Choroid plexus epithelial cell (primary cell): ENCODE measurements around the gene PHACTR1.

Experiments
- DNase-seq: peaks from one replicate; pipeline ENCODE4 v3.0.0-alpha.2; 2010; ENCODE audit warnings: low read depth
- H3K4me3 ChIP-seq: 2 replicates; pipeline ENCODE4 v1.5.1; 2011; ENCODE audit warnings: low read depth, mild to moderate bottlenecking, control low read depth, low read length, moderate library complexity
- CTCF ChIP-seq: conservative IDR thresholded peaks from 2 replicates; pipeline ENCODE4 v1.5.1; 2011; ENCODE audit warnings: low read depth, mild to moderate bottlenecking, control low read depth, inconsistent platforms, low read length, moderate library complexity

Gene PHACTR1

DNA sequence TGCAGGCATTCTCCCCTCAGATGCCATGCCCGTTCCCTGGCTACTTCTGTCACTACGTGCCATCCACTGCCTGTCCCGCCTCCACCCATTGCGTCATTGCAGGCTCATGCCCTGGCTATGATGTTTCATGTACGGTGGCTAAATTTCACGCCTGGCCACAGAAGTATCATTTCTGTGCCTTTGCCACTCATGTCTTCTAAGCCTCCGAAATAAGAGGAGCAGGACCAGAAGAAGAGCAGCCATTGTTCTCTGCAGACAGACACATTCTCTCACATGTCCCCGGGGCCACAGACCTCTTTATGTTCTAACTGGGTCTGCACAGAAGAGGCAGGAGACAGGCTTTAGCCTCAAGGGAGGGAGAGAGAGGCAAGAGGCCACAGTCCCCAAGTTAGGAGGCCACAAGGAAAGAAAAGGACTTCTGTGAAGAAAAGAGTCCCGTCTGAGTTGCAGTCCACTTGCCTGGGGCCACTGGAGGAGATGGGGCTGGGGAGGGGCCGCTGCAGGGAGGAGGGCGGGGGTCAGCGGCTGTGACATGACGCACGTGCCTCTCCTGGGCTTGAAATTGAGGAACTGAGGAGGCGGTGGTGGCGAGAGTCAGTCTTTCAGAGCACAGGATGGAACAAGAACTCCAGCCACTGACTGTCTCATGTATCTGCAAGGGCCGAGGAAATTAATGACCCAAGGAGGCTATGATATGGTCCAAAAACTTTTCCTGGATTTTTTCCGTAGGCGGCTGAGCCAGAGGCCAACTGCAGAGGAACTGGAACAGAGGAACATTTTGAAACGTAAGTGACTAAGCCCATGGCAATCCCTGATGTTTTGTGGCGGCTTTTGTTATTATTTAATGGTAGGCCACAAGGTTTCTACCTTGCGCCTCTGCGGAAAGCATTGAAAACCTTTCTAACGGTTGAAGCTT, 555.8 kb downstream of the PHACTR1 start:
- TF ChIP-seq CTCF: no peak
- no peak overlapping the region for H3K4me3 ChIP-seq
- DNase-seq: no peak

GRCh38 chr6:13273202-13273930, 556.8 kb downstream of the PHACTR1 start:
- no peak for TF ChIP-seq CTCF
- no peak for DNase-seq
- no peak overlapping the region for H3K4me3 ChIP-seq

DNA sequence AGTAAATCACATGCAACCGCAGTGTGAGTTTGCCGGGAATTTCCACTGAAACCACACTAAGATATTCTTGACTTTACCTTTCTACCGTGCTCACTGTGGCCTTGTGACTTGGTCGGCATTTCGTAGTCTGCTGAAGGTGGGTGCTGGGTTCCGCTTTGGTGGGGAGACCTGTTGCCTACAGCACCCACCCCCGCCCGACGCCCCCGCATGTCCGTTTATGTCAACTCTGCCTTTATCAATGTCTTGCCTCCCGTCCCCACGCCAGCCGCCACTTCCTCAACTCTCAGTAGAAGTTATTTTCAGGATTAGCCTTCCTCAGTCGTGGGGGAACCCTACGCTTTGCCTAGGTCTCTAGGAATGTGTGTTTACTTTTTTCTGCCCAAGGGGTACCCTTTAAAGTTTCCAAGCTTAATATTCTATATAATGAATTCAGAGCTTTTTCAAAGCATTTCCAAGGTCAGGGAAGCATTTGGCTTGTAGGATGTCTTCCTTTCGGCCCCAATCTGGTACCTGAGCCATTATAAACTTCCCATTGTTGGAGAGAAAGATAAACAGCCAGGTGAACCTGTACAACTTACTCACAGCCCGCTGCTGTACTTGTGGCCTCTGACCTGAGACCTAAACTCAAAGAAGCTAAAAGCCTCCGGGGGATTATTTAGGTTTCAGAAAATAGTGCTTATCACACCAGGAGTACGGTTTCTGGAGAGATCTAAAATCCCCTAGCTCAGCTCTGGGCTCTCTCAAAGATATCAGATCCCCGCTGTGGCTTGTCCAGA, 557.6 kb downstream of the PHACTR1 start:
- DNase-seq: no peak
- TF ChIP-seq CTCF: no peak
- H3K4me3 ChIP-seq: no peak overlapping the region

- DNase-seq: no peak
- no peak for TF ChIP-seq CTCF
- no peak overlapping the region for H3K4me3 ChIP-seq
Measured at GRCh38 chr6:13274707-13275434, 558.3 kb downstream of the PHACTR1 start.

GRCh38 chr6:13275435-13275989, 558.9 kb downstream of the PHACTR1 start:
- no peak overlapping the region for H3K4me3 ChIP-seq
- DNase-seq: no peak
- TF ChIP-seq CTCF: no peak

DNA sequence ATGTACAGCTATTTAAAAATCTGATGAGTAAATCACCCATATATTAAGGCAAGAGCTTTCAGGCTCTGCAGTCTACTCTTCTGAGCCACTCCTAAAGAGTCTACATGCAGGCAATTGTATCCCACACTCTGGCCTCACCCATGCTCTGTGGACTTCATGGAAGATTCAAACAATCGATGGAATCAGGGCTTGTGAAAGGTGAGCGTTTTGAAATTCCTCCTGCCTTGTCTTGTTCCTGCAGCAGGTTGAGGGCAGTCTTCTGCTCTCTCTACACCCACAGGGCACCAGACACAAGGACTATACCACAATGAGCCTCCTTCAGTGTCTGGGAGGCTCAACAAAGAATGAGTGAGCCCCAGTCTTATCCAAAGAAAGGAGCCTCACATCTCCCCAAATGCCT, 560.7 kb downstream of the PHACTR1 start:
- DNase-seq: no peak
- TF ChIP-seq CTCF: no peak
- no peak overlapping the region for H3K4me3 ChIP-seq
